Measurements from ENCODE around the gene GATA6. TPM values are rescaled to one million over a fixed set of nuclear protein-coding genes. Genes with fewer than 3 reads are reported as not detected.

Gene GATA6
- polyA plus RNA-seq, 3 donors = 0.04 TPM; not detected in 2

DNA sequence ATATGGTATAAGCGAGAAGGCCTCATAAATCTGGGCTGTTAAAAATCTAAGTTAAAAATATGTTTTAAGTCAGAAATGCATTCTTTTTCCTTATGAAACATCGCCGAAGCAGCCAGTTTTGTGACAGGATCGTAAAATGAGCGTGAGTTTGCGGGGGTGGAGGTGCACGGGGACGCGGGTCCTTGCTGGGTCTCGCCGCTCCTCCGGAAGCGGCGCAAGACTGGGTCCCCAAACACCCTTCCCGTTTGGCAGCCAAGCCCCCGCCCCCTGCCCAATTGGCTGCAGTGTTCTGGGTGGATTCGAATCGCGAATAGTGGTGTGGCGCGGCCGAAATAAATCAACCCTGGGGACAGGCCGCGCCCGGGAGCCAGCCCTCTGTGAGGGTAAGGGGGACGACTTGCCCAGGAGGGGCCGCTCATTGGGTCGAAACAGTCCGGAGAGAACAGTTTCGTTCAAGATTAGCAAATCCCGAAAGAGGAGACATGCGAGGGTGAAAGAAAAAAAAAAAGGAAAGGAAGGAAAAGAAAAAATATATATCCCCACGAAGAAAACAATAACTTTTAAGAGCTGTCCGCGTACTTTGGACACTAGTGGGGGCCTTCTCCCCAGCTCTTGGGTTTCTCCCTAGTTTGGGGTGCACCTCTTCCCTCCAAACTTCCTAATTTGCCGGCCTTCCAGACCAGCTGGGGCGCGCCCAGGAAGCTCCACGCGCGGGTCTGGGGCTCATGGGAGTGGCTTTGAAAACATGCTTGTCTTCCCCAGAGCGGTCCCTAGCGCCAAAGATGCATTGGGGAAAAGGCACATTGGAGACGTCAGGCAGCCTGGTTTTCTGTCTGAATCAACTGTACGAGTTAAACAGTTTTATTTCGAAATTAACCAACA is 3.1 kb upstream of the GATA6 start:
- 5% methylated on average over 30 of the region's 46 CpGs for WGBS (ENCODE audit: insufficient coverage)
- peaks cover 79 to 95% of the 10 kb centered on the region in 2 donors for H3K27me3 ChIP-seq (ENCODE audit: control insufficient read depth in 2 of 2, insufficient read depth in 2 of 2, low read length in 2 of 2)
- H3K36me3 ChIP-seq (replicated peaks in 1 of 2; ENCODE audit: control insufficient read depth in 1 of 2, insufficient read depth in 2 of 2, low read length in 2 of 2) = no peaks in the 10 kb centered on the region
- no peak overlapping the region for H3K4me3 ChIP-seq (replicated peaks in 1 of 3; ENCODE audit: low read depth in 2 of 3, low read length in 3 of 3)
- H3K4me2 ChIP-seq (replicated peaks; ENCODE audit: extremely low read depth, low read length, poor library complexity, severe bottlenecking) = no peak overlapping the region
- Mint-ChIP-seq H3K4me1 (peaks cover 24% of the 10 kb centered on the region), H3K36me3 (peaks cover 0 to 4% of the 10 kb centered on the region in 2 donors), H3K4me3 (peak overlapping the region in 1 of 2 donors; percentile 88), H3K27ac (peak overlapping the region in 1 of 7 donors; percentile 68), H3K9me3 (peaks cover 2 to 45% (median 15%) of the 10 kb centered on the region in 7 donors), H3K27me3 (ENCODE audit: low read depth in 3 of 3) (peaks cover 86 to 96% (median 90%) of the 10 kb centered on the region in 3 donors)
- H3K27ac ChIP-seq (ENCODE audit: low read depth in 1 of 2, low read length in 2 of 2) = no peak overlapping the region
- no peak overlapping the region for H2AFZ ChIP-seq (ENCODE audit: insufficient read depth, low read depth, low read length, poor library complexity, severe bottlenecking)
- H4K20me1 ChIP-seq (ENCODE audit: insufficient read depth, low read length) = no peaks in the 10 kb centered on the region
- intact Hi-C loops (cut with micrococcal nuclease) = no loop called here
- no peak for DNase-seq
- TF ChIP-seq CTCF (IDR thresholded peaks at IDR 0.05) = no peak
- H3K79me2 ChIP-seq (ENCODE audit: insufficient read depth, low read length) = no peaks in the 10 kb centered on the region
- H3K9ac ChIP-seq (ENCODE audit: insufficient read depth, low read length, poor library complexity, severe bottlenecking) = no peak overlapping the region
- H3K9me3 ChIP-seq (replicated peaks in 1 of 2; ENCODE audit: control insufficient read depth in 1 of 2, insufficient read depth in 1 of 2, low read length in 2 of 2) = peaks cover 3 to 35% of the 10 kb centered on the region in 2 donors
- peaks cover 13 to 25% of the 10 kb centered on the region in 2 donors for H3K4me1 ChIP-seq (ENCODE audit: control insufficient read depth in 1 of 2, insufficient read depth in 2 of 2, low read length in 2 of 2)

DNA sequence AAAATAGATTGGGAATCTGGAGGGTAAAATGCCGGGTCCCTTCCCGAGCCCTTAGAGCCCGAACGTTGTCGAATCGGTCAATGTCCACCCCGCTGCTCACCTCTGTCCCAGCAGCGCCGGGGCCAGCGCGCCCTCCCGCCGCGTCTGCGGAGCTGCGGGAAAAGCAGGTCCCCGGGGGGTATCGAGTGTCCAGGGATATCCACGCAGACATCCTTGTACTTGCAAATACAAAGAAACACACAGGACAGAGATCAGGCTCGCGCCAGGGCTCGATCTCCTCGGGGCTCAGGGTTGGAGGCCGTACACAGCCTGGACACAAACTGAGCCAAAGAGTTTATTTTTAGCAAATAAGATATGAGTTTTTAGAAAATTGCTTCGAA is 2.3 kb upstream of the GATA6 start:
- Histone ChIP-seq H3K9me3 (replicated peaks in 1 of 2; ENCODE audit: control insufficient read depth in 1 of 2, insufficient read depth in 1 of 2, low read length in 2 of 2) (peaks cover 3 to 35% of the 10 kb centered on the region in 2 donors), H2AFZ (ENCODE audit: insufficient read depth, low read depth, low read length, poor library complexity, severe bottlenecking) (no peak overlapping the region), H4K20me1 (ENCODE audit: insufficient read depth, low read length) (no peaks in the 10 kb centered on the region), H3K9ac (ENCODE audit: insufficient read depth, low read length, poor library complexity, severe bottlenecking) (no peak overlapping the region), H3K36me3 (replicated peaks in 1 of 2; ENCODE audit: control insufficient read depth in 1 of 2, insufficient read depth in 2 of 2, low read length in 2 of 2) (no peaks in the 10 kb centered on the region), H3K4me2 (replicated peaks; ENCODE audit: extremely low read depth, low read length, poor library complexity, severe bottlenecking) (no peak overlapping the region), H3K27me3 (ENCODE audit: control insufficient read depth in 2 of 2, insufficient read depth in 2 of 2, low read length in 2 of 2) (peaks cover 76 to 91% of the 10 kb centered on the region in 2 donors), H3K4me3 (replicated peaks in 1 of 3; ENCODE audit: low read depth in 2 of 3, low read length in 3 of 3) (no peak overlapping the region), H3K27ac (ENCODE audit: low read depth in 1 of 2, low read length in 2 of 2) (no peak overlapping the region), H3K79me2 (ENCODE audit: insufficient read depth, low read length) (no peaks in the 10 kb centered on the region), H3K4me1 (ENCODE audit: control insufficient read depth in 1 of 2, insufficient read depth in 2 of 2, low read length in 2 of 2) (peaks cover 13 to 27% of the 10 kb centered on the region in 2 donors)
- peaks cover 24% of the 10 kb centered on the region for H3K4me1 Mint-ChIP-seq
- no peak for DNase-seq
- 8% methylated on average over 11 of the region's 25 CpGs for WGBS (ENCODE audit: insufficient coverage)
- peaks cover 0 to 42% (median 15%) of the 10 kb centered on the region in 7 donors for H3K9me3 Mint-ChIP-seq
- intact Hi-C loops (cut with micrococcal nuclease) = no loop called here
- TF ChIP-seq CTCF (IDR thresholded peaks at IDR 0.05) = no peak
- peaks cover 0 to 4% of the 10 kb centered on the region in 2 donors for H3K36me3 Mint-ChIP-seq
- peak overlapping the region in 1 of 2 donors; percentile 88 for H3K4me3 Mint-ChIP-seq
- H3K27me3 Mint-ChIP-seq (ENCODE audit: low read depth in 3 of 3) = peaks cover 82 to 93% (median 84%) of the 10 kb centered on the region in 3 donors
- no peak overlapping the region for H3K27ac Mint-ChIP-seq

Measured in CD14-positive monocyte (primary cell).